BJ (cell line): Measurements from ENCODE around the gene IFIT1B. TPM values are rescaled to one million over a fixed set of nuclear protein-coding genes. Genes with fewer than 3 reads are reported as not detected.

Source experiments
- CTCF ChIA-PET: fragments of 350-600 bp; formaldehyde crosslinking; extraction: SDS; loops from one replicate; lab custom pipeline; 2021; ENCODE audit warnings: antibody characterized with exemption, inconsistent platforms; lab: Yijun Ruan, JAX
- POLR2A ChIA-PET: fragments of 300-600 bp; sonication (Branson Sonifier 250); formaldehyde crosslinking; extraction: SDS; loops from one replicate; lab custom pipeline; 2021; ENCODE audit warnings: antibody characterized with exemption; lab: Charles Lee
- DNase-seq: peaks from one replicate; pipeline ENCODE4 v3.0.0-alpha.2; 2011; ENCODE audit warnings: low read depth
- H3K27me3 ChIP-seq: 2 replicates; pipeline ENCODE4 v1.6.0; 2011; ENCODE audit warnings: low read length; ENCODE audit not compliant: control insufficient read depth, insufficient read depth
- H3K36me3 ChIP-seq: 2 replicates; pipeline ENCODE4 v1.5.1; 2011; ENCODE audit warnings: low read length; ENCODE audit not compliant: control insufficient read depth, insufficient read depth
- H3K4me3 ChIP-seq: 2 replicates; pipeline ENCODE4 v1.5.1; 2011; ENCODE audit warnings: low read depth, mild to moderate bottlenecking, control low read depth, low read length
- polyA plus RNA-seq: library from polyadenylated mRNA; depleted of rRNA; stranded (reverse); fragments of >200 nt; gene quantifications from 2 replicates; pipeline ENCODE4 v1.2.3, GENCODE V29; 2011; rRNA removed
- TF ChIP-seq, protein P1 (sequence below): IDR thresholded peaks from 2 replicates; pipeline ENCODE4 v1.5.1; 2011; ENCODE audit warnings: low read depth, mild to moderate bottlenecking, control low read depth, inconsistent platforms, low read length, moderate library complexity; ENCODE audit not compliant: insufficient read depth

Gene IFIT1B
- polyA plus RNA-seq, 1 experiment, result not detected

DNA sequence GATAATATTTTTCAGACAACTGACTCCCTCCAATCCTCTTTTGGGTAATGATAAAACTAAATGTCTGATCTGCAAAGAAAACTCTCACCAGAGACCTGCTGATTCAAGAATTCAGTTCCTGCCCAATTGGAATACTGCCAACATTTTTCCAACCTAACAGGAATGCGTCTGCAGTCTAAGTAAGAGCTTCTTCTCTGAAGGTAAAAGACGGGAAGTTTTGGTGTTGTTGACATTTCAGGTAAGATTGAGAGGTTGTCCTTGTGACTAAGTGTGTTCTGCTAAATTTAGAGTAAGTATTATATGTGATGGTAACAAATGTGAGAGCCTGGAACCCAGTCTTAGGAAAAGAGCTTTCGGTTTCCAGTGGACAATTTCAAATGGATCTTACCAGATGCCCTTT, 54.1 kb downstream of the IFIT1B start:
- no peak for DNase-seq
- Histone ChIP-seq H3K36me3 (no peaks in the 10 kb centered on the region), H3K4me3 (no peak overlapping the region), H3K27me3 (no peaks in the 10 kb centered on the region)
- ChIA-PET POLR2A (no interaction called here), CTCF (interaction anchor here (1.1 to 1.5 kb wide), 3 partner anchors 34 to 1356 kb away, joined by 3 to 5 read pairs (median 3); no protein-coding TSS in a partner anchor)
- TF ChIP-seq, protein P1, sequence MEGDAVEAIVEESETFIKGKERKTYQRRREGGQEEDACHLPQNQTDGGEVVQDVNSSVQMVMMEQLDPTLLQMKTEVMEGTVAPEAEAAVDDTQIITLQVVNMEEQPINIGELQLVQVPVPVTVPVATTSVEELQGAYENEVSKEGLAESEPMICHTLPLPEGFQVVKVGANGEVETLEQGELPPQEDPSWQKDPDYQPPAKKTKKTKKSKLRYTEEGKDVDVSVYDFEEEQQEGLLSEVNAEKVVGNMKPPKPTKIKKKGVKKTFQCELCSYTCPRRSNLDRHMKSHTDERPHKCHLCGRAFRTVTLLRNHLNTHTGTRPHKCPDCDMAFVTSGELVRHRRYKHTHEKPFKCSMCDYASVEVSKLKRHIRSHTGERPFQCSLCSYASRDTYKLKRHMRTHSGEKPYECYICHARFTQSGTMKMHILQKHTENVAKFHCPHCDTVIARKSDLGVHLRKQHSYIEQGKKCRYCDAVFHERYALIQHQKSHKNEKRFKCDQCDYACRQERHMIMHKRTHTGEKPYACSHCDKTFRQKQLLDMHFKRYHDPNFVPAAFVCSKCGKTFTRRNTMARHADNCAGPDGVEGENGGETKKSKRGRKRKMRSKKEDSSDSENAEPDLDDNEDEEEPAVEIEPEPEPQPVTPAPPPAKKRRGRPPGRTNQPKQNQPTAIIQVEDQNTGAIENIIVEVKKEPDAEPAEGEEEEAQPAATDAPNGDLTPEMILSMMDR, result no peak

Other genes with a start within 250 kb of the IFIT1B start
- 0.53 and 0.86 TPM in 2 replicates for gene CH25H, start 170.7 kb upstream of the IFIT1B start, polyA plus RNA-seq
- gene LIPA, start 126.3 kb upstream of the IFIT1B start, polyA plus RNA-seq, result 80.3 and 145 TPM in 2 replicates
- gene IFIT2, start 76.0 kb upstream of the IFIT1B start, polyA plus RNA-seq, result 6.2 and 11.4 TPM in 2 replicates
- gene IFIT3, start 50.1 kb upstream of the IFIT1B start, polyA plus RNA-seq, result 18.7 and 25.8 TPM in 2 replicates
- 25.1 and 44.9 TPM in 2 replicates for gene IFIT1, start 14.6 kb downstream of the IFIT1B start, polyA plus RNA-seq
- 6.5 and 13.9 TPM in 2 replicates for gene IFIT5, start 36.5 kb downstream of the IFIT1B start, polyA plus RNA-seq
- 0.02 and 0.06 TPM in 2 replicates for gene SLC16A12, start 157.5 kb downstream of the IFIT1B start, polyA plus RNA-seq